ENCODE results near the gene SNX8. TPM values are rescaled to one million over a fixed set of nuclear protein-coding genes. Genes with fewer than 3 reads are reported as not detected.
A peak's percentile ranks its signal among the peaks of the same experiment; 100 is the strongest.
"Not testable (repeated sequence)": the region's sequence is repeated elsewhere in the genome, so short reads cannot be mapped to it uniquely, and the experiment has no call there.

Gene SNX8
- total and polyA plus RNA-seq, 7 experiments from 2014 or later = 4.7 to 31.5 (median 9.4) TPM

DNA sequence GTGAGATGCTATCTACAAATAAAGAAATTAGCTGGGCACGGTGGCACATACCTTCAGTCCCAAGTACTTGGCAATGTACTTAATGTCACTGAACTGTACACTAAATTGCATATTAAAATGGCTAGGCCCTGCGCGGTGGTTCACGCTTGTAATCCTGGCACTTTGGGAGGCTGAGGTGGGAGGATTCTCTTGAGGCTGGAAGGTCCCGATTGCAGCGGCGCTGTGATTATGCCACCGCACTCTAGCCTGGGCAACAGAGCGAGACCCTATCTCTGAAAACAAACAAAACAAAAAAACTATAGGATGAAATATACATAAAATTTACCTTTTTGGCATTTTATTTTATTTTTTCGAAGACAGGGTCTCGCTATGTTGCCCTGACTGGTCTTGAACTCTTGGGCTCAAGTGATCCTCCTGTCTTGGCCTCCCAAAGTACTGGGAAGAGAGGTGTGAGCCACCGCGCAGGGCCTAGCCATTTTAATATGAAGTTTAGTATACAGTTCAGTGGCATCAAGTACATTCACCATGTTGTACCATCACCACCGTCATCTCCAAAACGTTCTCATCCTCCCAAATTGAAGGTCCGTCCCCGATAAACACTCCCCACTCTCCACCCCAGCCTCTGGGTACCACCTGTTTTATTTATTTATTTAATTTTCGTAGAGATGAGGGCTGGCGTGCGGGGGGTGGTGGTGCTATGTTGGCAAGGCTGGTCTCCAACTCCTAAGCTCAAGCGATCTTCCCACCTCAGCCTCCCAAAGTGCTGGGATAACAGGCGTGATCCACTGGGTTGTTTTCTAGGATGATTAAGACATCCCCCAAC lies 39.1 kb upstream of the SNX8 start:
- H3K9me3 Mint-ChIP-seq = no peaks in the 10 kb centered on the region
- Histone ChIP-seq H3K27ac (ENCODE audit: low read depth, low read length) (peak overlapping the region; percentile 97), H3K9me3 (ENCODE audit: control insufficient read depth in 2 of 3, low read length in 3 of 3) (no peaks in the 10 kb centered on the region), H3K4me1 (ENCODE audit: control insufficient read depth in 2 of 2, insufficient read depth in 2 of 2, low read length in 2 of 2) (peaks cover 25 to 31% of the 10 kb centered on the region in 2 donors), H3K4me3 (ENCODE audit: low read length) (peak overlapping the region; percentile 76), H3K27me3 (ENCODE audit: control insufficient read depth in 2 of 2, insufficient read depth in 2 of 2, low read length in 2 of 2) (no peaks in the 10 kb centered on the region), H3K36me3 (ENCODE audit: control insufficient read depth in 2 of 3, insufficient read depth in 3 of 3, low read length in 3 of 3) (peaks cover 0 to 10% (median 0%) of the 10 kb centered on the region in 3 experiments)
- H3K27me3 Mint-ChIP-seq = peaks cover 0 to 3% (median 0%) of the 10 kb centered on the region in 5 donors
- H3K36me3 Mint-ChIP-seq = peaks cover 3 to 5% (median 5%) of the 10 kb centered on the region in 5 donors
- no peak for ATAC-seq
- POLR2A ChIA-PET = interaction anchor here (0.7 to 1.5 kb wide), 9 partner anchors 54 to 821 kb away, joined by 3 to 14 read pairs (median 5); partner anchors contain the start of genes MAD1L1, MRM2 and NUDT1
- CTCF ChIA-PET = no interaction called here
- H3K4me1 Mint-ChIP-seq = peaks cover 12 to 37% (median 26%) of the 10 kb centered on the region in 7 donors
- intact Hi-C loops (cut with micrococcal nuclease) = loop anchor here (10.0 kb wide), 2 partner anchors 429 to 1539 kb away; no protein-coding TSS in a partner anchor
- DNase-seq = no peak
- peak overlapping the region; percentile 98 to 100 (median 100) for H3K27ac Mint-ChIP-seq
- peak overlapping the region; percentile 88 to 100 (median 94) for H3K4me3 Mint-ChIP-seq

DNA sequence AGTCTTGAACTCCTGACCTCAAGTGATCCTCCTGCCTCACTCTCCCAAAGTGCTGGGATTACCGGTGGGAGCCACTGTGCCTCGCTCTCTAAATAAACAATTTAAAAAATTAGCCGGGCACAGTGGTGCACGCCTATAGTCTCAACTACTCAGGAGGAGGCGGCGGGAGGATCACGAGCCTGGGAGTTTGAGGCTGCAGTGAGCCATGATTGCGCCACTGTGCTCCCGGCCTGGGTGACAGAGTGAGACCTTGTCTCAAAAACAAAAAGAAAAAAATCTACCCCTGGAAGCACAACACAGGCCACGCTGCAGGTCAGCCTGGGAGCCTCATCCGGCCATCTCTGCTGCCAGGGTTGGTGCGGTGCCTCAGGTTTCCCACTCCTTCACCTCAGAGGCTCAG lies 36.6 kb upstream of the SNX8 start:
- intact Hi-C loops (cut with micrococcal nuclease) = loop anchor here (10.0 kb wide), 2 partner anchors 426 to 1536 kb away; no protein-coding TSS in a partner anchor
- no peaks in the 10 kb centered on the region for H3K9me3 Mint-ChIP-seq
- H3K4me1 Mint-ChIP-seq = peaks cover 0 to 23% (median 18%) of the 10 kb centered on the region in 7 donors
- Histone ChIP-seq H3K4me1 (ENCODE audit: control insufficient read depth in 2 of 2, insufficient read depth in 2 of 2, low read length in 2 of 2) (peaks cover 12 to 13% of the 10 kb centered on the region in 2 donors), H3K27ac (ENCODE audit: low read depth, low read length) (no peak overlapping the region), H3K9me3 (ENCODE audit: control insufficient read depth in 2 of 3, low read length in 3 of 3) (no peaks in the 10 kb centered on the region), H3K27me3 (ENCODE audit: control insufficient read depth in 2 of 2, insufficient read depth in 2 of 2, low read length in 2 of 2) (no peaks in the 10 kb centered on the region), H3K4me3 (ENCODE audit: low read length) (no peak overlapping the region), H3K36me3 (ENCODE audit: control insufficient read depth in 2 of 3, insufficient read depth in 3 of 3, low read length in 3 of 3) (peaks cover 0 to 4% (median 0%) of the 10 kb centered on the region in 3 experiments)
- H3K4me3 Mint-ChIP-seq = no peak overlapping the region
- ChIA-PET POLR2A (no interaction called here), CTCF (no interaction called here)
- DNase-seq (no peak), ATAC-seq (no peak)
- H3K27me3 Mint-ChIP-seq = peaks cover 0 to 3% (median 0%) of the 10 kb centered on the region in 5 donors
- H3K36me3 Mint-ChIP-seq = no peaks in the 10 kb centered on the region
- H3K27ac Mint-ChIP-seq = no peak overlapping the region

DNA sequence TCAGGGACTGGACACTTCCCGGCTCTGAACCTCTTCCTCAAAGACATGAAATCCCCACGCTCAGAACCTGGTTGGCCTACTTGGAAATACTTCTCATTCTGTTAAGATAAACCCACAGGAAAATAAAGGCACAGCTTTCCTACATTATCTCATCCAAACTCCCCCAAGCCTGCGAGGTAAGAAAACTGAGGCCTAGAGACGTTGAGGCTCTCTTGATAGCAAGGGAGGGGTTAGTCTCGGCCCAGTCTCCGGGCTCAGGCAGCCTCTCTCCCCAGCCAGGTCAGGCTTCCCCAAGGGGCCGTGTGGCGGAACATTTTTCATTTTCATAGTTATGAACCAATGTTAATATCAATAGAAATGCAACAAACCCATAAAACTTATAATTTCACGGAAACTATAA lies 35.8 kb upstream of the SNX8 start:
- Mint-ChIP-seq H3K27me3 (peaks cover 0 to 3% (median 0%) of the 10 kb centered on the region in 5 donors), H3K4me3 (no peak overlapping the region), H3K4me1 (peaks cover 0 to 18% (median 13%) of the 10 kb centered on the region in 7 donors), H3K36me3 (no peaks in the 10 kb centered on the region), H3K27ac (no peak overlapping the region), H3K9me3 (no peaks in the 10 kb centered on the region)
- ATAC-seq = no peak
- no peaks in the 10 kb centered on the region for H3K9me3 ChIP-seq (ENCODE audit: control insufficient read depth in 2 of 3, low read length in 3 of 3)
- DNase-seq = no peak
- H3K36me3 ChIP-seq (ENCODE audit: control insufficient read depth in 2 of 3, insufficient read depth in 3 of 3, low read length in 3 of 3) = peaks cover 0 to under 1% (median 0%) of the 10 kb centered on the region in 3 experiments
- H3K4me3 ChIP-seq (ENCODE audit: low read length) = no peak overlapping the region
- ChIA-PET CTCF (no interaction called here), POLR2A (interaction anchor here (0.6 kb wide), 1 partner anchor 775 kb away, joined by 3 read pairs; no protein-coding TSS in a partner anchor)
- intact Hi-C loops (cut with micrococcal nuclease) = loop anchor here (10.0 kb wide), 2 partner anchors 425 to 1535 kb away; no protein-coding TSS in a partner anchor
- peaks cover 6 to 8% of the 10 kb centered on the region in 2 donors for H3K4me1 ChIP-seq (ENCODE audit: control insufficient read depth in 2 of 2, insufficient read depth in 2 of 2, low read length in 2 of 2)
- H3K27ac ChIP-seq (ENCODE audit: low read depth, low read length) = no peak overlapping the region
- no peaks in the 10 kb centered on the region for H3K27me3 ChIP-seq (ENCODE audit: control insufficient read depth in 2 of 2, insufficient read depth in 2 of 2, low read length in 2 of 2)

DNA sequence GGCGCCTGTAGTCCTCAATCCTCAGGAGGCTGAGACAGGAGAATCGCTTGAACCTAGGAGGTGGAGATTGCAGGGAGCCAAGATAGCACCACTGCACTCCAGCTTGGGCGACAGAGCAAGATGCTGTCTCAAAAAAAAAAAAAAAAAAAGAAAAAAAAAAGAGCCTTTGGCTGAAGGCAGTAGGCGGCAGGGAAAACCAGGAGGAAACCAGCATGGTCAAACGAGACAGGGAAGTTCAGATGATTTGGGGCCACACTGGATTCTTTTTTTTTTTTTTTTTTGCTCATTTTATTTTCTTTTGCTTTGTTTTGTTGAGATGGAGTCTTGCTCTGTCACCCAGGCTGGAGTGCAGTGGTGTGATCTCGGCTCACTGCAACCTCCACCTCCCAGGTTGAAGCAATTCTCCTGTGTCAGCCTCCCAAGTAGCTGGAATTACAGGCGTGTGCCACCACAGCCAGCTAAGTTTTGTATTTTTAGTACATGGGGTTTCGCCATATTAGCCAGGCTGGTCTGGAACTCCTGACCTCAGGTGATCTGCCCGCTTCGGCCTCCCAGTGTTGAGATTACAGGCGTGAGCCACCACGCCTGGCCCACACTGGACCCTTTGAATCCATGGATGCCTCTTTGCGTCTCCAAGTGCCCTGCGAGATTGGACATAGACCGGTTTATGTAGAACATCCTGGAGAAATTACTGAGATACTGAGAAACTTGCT lies 33.3 kb upstream of the SNX8 start:
- H3K27ac ChIP-seq (ENCODE audit: low read depth, low read length) = peak overlapping the region; percentile 0
- not testable (repeated sequence) for H3K36me3 Mint-ChIP-seq; H3K36me3 ChIP-seq (ENCODE audit: control insufficient read depth in 2 of 3, insufficient read depth in 3 of 3, low read length in 3 of 3); H3K4me1 ChIP-seq (ENCODE audit: control insufficient read depth in 2 of 2, insufficient read depth in 2 of 2, low read length in 2 of 2); H3K9me3 Mint-ChIP-seq; H3K4me3 ChIP-seq (ENCODE audit: low read length); H3K27me3 ChIP-seq (ENCODE audit: control insufficient read depth in 2 of 2, insufficient read depth in 2 of 2, low read length in 2 of 2); H3K9me3 ChIP-seq (ENCODE audit: control insufficient read depth in 2 of 3, low read length in 3 of 3); H3K27me3 Mint-ChIP-seq; DNase-seq; H3K4me1 Mint-ChIP-seq
- H3K27ac Mint-ChIP-seq = peak overlapping the region in 8 of 9 donors; percentile 16 to 92 (median 56)
- intact Hi-C loops (cut with micrococcal nuclease) = loop anchor here (1.0 to 5.0 kb wide), 6 partner anchors 105 to 768 kb away; partner anchors contain the start of genes MRM2 (in 1 of the 2) and NUDT1 (in 1 of the 2)
- ChIA-PET POLR2A (interaction anchor here (0.7 kb wide), 1 partner anchor 626 kb away, joined by 3 read pairs; no protein-coding TSS in a partner anchor), CTCF (interaction anchor here (0.7 to 1.7 kb wide), 10 partner anchors 10 to 916 kb away, joined by 3 to 6 read pairs (median 4); no protein-coding TSS in a partner anchor)
- H3K4me3 Mint-ChIP-seq = peak overlapping the region in 1 of 10 donors; percentile 66
- ATAC-seq = peak; percentile 11

DNA sequence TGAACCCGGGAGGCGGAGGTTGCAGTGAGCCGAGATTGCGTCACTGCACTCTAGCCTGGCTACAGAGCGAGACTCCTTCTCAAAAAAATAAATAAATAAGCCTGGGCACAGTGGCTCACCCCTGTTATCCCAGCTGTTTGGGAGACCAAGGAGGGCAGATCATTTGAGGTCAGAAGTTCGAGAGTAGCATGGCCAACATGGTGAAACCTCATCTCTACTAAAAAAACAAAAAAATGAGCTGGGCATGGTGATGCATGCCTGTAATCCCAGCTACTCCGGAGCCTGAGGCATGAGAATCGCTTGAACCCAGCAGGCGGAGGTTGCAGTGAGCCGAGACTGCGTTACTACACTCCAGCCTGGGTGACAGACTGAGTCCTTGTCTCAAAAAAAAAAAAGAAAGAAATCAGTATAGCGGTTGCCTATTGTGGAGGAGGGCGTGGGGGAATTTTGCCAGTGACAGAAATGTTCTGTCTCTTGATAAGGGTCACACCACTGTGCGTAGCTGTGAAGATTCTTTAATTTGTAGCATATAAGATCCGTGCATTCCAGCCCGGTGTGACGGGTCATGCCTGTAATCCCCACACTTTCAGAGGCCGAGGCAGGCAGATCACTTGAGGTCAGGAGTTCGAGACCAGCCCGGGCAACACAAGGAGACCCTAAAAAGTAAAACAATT lies 22.5 kb upstream of the SNX8 start:
- ChIA-PET CTCF (no interaction called here), POLR2A (no interaction called here)
- peaks cover 0 to 4% (median 0%) of the 10 kb centered on the region in 5 donors for H3K36me3 Mint-ChIP-seq
- Histone ChIP-seq H3K27me3 (ENCODE audit: control insufficient read depth in 2 of 2, insufficient read depth in 2 of 2, low read length in 2 of 2) (no peaks in the 10 kb centered on the region), H3K4me1 (ENCODE audit: control insufficient read depth in 2 of 2, insufficient read depth in 2 of 2, low read length in 2 of 2) (no peaks in the 10 kb centered on the region), H3K4me3 (ENCODE audit: low read length) (no peak overlapping the region), H3K27ac (ENCODE audit: low read depth, low read length) (no peak overlapping the region), H3K36me3 (ENCODE audit: control insufficient read depth in 2 of 3, insufficient read depth in 3 of 3, low read length in 3 of 3) (no peaks in the 10 kb centered on the region), H3K9me3 (ENCODE audit: control insufficient read depth in 2 of 3, low read length in 3 of 3) (no peaks in the 10 kb centered on the region)
- H3K4me3 Mint-ChIP-seq = no peak overlapping the region
- no peaks in the 10 kb centered on the region for H3K4me1 Mint-ChIP-seq
- no peak overlapping the region for H3K27ac Mint-ChIP-seq
- ATAC-seq (no peak), DNase-seq (no peak)
- no peaks in the 10 kb centered on the region for H3K9me3 Mint-ChIP-seq
- H3K27me3 Mint-ChIP-seq = no peaks in the 10 kb centered on the region
- intact Hi-C loops (cut with micrococcal nuclease) = no loop called here

DNA sequence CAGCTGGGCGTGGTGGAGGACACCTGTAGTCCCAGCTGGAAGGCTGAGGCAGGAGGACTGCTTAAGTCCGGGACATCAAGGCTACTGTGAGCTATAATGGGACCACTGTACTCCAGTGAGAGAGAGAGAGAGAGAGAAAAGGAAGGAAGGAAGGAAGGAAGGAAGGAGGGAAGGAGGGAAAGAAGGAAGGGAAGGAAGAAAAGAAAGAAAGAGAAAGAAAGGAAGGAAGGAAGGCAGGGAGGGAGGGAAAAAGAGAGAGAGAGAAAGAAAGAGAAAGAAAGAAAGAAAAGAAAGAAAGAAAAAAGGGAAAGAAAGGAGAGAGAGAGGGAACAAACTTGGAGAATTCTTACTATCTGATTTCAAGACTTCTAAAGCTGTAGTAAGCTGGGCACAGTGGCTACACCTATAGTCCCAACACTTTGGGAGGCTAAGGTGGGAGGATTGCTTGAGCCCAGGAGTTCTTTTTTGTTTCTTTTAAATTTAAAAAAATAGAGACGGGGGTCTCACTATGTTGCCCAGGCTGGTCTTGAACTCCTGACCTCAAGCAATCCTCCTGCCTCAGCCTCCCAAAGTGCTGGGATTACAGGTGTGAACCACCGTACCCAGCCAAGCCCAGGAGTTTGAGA lies 18.5 kb upstream of the SNX8 start:
- H3K4me3 Mint-ChIP-seq; H3K4me1 ChIP-seq (ENCODE audit: control insufficient read depth in 2 of 2, insufficient read depth in 2 of 2, low read length in 2 of 2); POLR2A ChIA-PET; H3K9me3 Mint-ChIP-seq; H3K4me1 Mint-ChIP-seq; H3K27me3 Mint-ChIP-seq; H3K27me3 ChIP-seq (ENCODE audit: control insufficient read depth in 2 of 2, insufficient read depth in 2 of 2, low read length in 2 of 2); H3K36me3 Mint-ChIP-seq; CTCF ChIA-PET; H3K36me3 ChIP-seq (ENCODE audit: control insufficient read depth in 2 of 3, insufficient read depth in 3 of 3, low read length in 3 of 3); H3K9me3 ChIP-seq (ENCODE audit: control insufficient read depth in 2 of 3, low read length in 3 of 3); H3K4me3 ChIP-seq (ENCODE audit: low read length); intact Hi-C loops (cut with micrococcal nuclease); H3K27ac Mint-ChIP-seq; H3K27ac ChIP-seq (ENCODE audit: low read depth, low read length); DNase-seq; ATAC-seq: not testable (repeated sequence)
